ENCODE data around the gene ZHX3.
A peak's percentile ranks its signal among the peaks of the same experiment; 100 is the strongest.

ZHX3 gene

DNA sequence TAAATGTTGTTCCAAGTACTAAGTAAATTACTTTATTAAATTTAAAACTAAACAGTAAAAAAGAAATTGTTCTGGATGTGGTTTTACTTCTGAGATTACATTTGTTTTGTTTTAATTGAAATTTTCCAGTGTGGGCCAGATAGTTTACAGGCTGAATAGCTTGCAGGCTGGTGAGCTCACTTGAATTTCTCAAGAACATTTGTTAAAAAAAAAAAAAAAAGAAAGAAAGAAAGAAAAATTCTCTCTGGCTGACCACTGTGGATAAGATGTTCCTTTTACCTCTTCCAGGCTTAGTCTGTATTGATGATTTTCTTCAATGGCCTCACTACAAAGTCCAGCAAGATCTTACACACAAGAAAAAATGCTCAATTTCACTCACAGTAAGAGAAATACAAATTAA is 94.8 kb downstream of the ZHX3 start:
- ATAC-seq (no peak), DNase-seq (no peak)
- Mint-ChIP-seq H3K4me1 (peaks cover 9% of the 10 kb centered on the region), H3K27me3 (no peaks in the 10 kb centered on the region), H3K27ac (no peak overlapping the region), H3K4me3 (no peak overlapping the region), H3K9me3 (no peaks in the 10 kb centered on the region)

DNA sequence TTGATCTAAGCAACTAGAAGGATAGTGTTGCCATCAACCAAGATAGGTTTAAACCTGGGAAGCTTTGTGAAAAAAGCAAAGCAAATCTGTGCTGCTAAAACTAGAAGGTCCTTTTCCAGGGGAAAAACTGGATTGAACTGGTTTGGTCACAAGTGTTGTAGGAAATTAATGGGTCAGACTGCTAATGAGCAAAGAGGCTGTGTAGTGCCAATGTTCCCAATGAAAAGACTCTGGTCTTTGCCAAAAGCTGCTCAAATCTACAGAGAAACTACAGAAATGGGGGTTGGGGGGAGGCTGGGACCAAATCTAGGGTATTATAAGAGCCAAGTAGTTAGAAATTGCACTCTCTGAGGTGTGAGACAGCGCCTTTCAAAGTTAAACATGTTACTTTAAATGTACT is 95.2 kb downstream of the ZHX3 start:
- Mint-ChIP-seq H3K4me1 (peaks cover 9% of the 10 kb centered on the region), H3K4me3 (no peak overlapping the region), H3K27me3 (no peaks in the 10 kb centered on the region), H3K27ac (no peak overlapping the region), H3K9me3 (no peaks in the 10 kb centered on the region)
- ATAC-seq, result no peak
- DNase-seq, result no peak

DNA sequence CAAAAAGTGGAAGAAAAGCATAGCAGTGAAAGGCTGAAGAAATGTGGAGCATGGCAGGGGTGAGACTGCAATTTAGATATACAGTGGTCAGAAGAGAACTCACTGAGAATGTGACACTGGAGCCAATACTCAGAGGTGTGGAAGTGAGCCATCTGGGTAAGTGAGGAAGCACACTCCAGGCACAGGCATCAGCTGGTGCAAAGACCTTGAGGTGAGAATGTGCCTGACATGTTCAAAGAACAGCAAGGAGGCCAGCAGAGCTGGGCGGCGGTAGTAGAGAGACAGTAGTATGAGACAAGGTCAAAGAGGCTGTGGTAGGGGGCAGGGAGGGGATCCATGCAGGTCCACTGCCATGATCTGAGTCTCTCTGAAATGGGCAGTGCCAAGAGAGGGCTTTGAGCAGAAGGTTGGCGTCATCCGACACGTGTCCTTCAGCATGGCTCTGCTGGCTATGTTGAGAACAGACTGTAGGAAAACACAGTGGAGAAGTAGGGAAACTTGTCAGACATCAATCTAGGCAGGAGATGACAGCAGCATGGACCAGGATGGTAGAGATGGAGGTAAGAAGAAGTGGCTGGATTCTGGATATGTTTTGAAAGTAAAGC is 95.8 kb downstream of the ZHX3 start:
- H3K27me3 Mint-ChIP-seq, result no peaks in the 10 kb centered on the region
- H3K4me1 Mint-ChIP-seq, result peaks cover 9% of the 10 kb centered on the region
- no peak for ATAC-seq
- H3K4me3 Mint-ChIP-seq, result no peak overlapping the region
- DNase-seq, result no peak
- H3K9me3 Mint-ChIP-seq, result no peaks in the 10 kb centered on the region
- no peak overlapping the region for H3K27ac Mint-ChIP-seq

DNA sequence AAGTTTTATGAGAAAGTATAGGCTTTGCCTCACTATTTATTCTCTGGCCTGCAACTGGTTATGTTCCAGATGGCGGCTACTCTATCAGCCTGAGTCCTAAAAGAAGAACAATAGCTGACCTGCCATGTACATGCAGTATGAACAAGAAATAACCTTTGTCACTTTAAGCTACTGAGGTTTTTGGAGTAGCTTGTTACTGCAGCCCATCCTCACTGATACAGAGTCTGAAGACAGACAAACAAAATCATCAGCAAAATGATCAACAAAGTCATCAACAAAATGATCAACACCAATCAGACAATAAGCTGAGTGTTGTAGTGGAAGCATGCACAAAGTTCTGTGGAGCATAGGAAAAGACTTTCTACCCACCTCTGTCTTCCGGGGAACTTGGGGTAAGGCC is 97.7 kb downstream of the ZHX3 start:
- ATAC-seq (no peak), DNase-seq (no peak)
- Mint-ChIP-seq H3K4me3 (no peak overlapping the region), H3K27me3 (no peaks in the 10 kb centered on the region), H3K4me1 (peaks cover 9% of the 10 kb centered on the region), H3K27ac (no peak overlapping the region), H3K9me3 (no peaks in the 10 kb centered on the region)

DNA sequence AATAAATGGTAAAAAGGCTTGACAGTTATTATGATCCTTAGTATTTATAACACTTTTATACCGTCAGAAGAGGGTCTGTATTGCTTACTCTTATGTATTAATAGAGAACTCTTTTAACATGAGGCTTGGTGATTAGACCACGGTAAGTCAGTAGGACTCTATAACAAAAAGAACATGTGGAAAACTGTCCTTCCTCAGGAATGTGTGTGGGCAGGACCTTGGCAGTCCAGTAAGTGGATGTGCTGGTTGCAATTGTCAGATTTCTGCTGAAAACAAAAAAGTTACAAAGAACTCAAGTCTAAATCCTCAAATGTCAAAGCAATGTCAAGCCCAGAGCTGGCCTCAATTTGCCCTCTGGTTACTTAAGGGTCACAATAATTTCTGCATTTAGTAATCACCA is 99.1 kb downstream of the ZHX3 start:
- no peak for DNase-seq
- H3K4me3 Mint-ChIP-seq, result no peak overlapping the region
- no peaks in the 10 kb centered on the region for H3K27me3 Mint-ChIP-seq

DNA sequence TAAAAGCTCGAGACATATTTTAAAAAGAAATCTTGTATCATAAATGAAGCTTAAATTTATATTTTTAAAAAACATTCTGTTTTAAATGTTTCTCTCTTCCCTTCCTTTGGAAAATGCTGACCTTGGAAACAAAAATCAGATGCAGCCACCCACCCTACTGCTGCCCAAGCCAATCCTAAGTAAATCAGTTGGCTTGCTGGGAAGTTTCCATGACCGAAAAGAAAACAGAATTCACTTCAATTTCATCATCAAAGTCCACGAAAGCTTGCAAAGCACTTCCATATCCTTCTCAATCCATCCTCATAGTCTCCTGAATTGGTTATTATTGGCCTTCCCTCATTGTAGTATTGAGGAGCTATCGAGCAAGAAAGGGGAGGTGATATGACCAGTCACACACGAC is 100.1 kb downstream of the ZHX3 start:
- no peaks in the 10 kb centered on the region for H3K27me3 Mint-ChIP-seq
- DNase-seq, result no peak
- H3K27ac Mint-ChIP-seq, result no peak overlapping the region
- no peak for ATAC-seq
- no peaks in the 10 kb centered on the region for H3K9me3 Mint-ChIP-seq
- no peak overlapping the region for H3K4me3 Mint-ChIP-seq
- peaks cover 19% of the 10 kb centered on the region for H3K4me1 Mint-ChIP-seq

More for the DNA sequence above, 99.1 kb downstream of the ZHX3 start:
- Mint-ChIP-seq H3K27ac (no peak overlapping the region), H3K9me3 (no peaks in the 10 kb centered on the region), H3K4me1 (peaks cover 11% of the 10 kb centered on the region)
- no peak for ATAC-seq

DNA sequence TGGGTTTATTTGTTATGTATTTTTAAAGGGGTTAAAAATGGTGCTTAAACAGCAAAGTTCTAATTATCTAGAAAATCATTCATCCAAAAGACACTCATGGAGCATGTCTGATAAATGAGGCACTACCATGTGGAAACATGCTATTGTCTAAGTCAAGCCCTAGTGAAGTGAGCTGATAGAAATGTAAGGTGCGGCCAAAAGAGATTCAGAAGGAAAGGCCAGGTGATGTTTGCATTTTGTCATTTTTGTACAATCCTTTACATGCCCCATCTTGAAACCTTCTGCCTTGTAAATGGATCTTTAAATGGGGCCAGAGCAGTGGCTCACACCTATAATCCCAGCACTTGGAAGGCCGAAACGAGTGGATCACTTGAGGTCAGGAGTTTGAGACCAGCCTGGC is 102.9 kb downstream of the ZHX3 start:
- H3K4me1 Mint-ChIP-seq, result peaks cover 15% of the 10 kb centered on the region
- no peaks in the 10 kb centered on the region for H3K9me3 Mint-ChIP-seq
- no peak overlapping the region for H3K4me3 Mint-ChIP-seq
- no peak for ATAC-seq
- no peak for DNase-seq
- H3K27me3 Mint-ChIP-seq, result no peaks in the 10 kb centered on the region
- no peak overlapping the region for H3K27ac Mint-ChIP-seq

DNA sequence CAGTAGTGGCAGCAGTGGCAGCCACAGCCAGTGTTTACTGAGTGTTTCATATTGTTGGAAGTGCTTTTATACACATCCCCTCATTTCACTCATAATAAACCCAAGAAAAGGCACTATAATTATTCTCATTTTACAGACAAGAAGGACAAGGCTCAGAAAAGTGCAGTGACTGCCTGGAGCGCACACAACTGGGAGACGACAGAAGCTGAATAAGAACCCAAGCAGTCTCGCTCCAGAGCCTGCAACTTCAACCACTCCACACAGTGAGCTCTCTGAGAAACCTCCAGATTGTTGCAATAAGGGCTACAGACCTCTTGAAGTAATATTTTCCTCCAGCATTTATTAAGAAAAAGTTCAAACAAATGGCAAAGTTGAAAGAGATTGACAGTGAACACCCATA is 103.3 kb downstream of the ZHX3 start:
- no peak for ATAC-seq
- Mint-ChIP-seq H3K27ac (no peak overlapping the region), H3K27me3 (no peaks in the 10 kb centered on the region), H3K4me3 (no peak overlapping the region), H3K9me3 (no peaks in the 10 kb centered on the region), H3K4me1 (peaks cover 15% of the 10 kb centered on the region)
- no peak for DNase-seq

DNA sequence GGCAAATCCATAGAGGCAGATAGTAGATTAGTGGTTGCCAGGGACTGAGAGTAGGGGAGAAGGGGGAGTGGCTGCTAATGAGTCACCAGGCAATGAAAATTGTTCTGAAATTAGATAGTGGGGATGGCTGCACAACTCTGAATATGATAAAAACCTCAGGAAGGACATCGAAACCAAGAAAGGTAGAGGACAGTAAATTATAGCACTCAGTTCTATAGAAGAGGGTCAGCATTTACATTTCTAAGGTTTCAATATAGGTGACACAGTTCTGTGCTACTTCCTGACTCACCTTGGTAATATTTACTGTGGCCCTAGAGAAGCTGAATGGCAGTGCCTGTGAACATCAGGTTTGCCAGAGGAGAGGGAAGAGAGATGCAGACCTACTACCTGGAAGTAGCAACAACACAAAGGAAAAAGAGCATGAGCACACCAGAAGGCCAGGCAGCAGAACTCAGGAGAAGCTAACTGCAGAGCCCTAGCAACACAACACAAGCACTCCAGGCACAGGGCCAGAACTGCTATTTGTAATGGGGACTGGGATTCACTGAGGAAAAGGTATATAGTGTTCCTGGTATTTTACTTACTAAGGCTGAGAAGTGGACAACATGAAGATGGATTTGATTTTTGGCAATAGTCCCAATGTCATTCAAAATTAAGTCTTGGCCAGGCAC is 104.2 kb downstream of the ZHX3 start:
- no peak overlapping the region for H3K4me3 Mint-ChIP-seq
- H3K9me3 Mint-ChIP-seq, result no peaks in the 10 kb centered on the region
- H3K27ac Mint-ChIP-seq, result peak overlapping the region in 1 of 2 donors; percentile 10
- ATAC-seq (no peak), DNase-seq (no peak)
- H3K27me3 Mint-ChIP-seq, result no peaks in the 10 kb centered on the region
- peaks cover 15% of the 10 kb centered on the region for H3K4me1 Mint-ChIP-seq

DNA sequence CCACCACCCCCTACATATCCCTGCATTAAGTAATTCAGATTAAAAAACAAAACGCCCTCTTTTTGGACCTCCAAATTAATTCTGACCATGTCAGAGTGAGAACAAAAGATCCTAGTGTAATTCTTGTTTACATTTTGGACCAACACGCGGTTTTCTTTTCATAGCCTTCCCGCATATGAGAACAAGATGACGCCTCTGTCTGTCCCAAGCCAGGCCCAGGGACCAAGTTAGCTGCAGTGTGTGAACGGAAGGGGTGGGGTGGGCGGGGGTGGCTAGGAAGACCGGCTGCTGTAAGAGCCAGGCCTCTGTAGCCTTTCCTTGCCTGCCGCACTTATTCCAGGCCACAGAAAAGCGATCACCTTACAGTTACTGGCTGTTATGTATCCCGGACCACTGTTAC is 112.2 kb downstream of the ZHX3 start:
- Mint-ChIP-seq H3K9me3 (no peaks in the 10 kb centered on the region), H3K27ac (no peak overlapping the region)
- ATAC-seq, result no peak

DNA sequence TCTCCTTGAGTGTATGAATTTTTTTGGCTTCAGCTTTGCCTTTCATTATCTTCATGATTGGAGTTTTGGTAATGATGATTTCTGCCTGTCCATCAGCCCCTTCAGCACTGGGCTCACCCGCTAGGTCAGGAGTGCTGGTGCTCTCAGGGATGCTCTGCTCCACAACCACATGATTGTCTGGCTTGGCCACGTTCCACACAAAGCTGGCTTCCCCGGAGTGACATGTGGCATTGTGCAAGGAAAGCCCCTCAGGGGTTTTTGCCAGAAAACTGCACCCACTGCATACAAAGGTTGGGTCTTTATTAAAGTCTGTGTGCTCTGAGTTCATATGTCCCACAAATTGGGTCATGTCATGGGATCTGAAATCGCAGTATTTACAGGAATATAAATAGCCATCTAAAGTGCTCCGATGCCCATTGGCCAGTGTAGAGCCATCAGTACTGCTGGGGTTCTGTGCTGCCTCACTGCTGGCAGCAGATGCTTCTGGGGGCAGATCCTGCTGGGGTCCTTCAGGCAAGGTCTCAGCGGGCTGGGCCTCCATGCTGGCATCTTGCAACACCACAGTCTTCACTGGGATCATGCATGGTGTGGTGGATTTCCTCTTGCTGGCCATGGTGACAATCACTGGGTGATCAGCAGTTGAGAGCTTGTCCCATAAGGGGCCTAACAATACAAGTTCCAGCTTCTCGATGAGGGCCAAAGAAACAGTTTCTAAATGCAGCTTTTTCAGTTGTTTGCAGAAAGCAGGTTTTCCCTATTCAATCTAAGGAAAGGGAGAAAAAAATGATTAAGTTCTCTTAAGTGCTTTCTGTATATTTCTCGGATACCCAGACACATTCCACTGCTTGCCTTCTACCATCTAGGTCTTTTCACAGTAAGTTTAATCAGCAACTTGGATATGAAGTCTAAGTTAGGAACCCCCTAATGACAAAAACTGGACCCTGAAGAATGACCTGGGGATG is 112.9 kb downstream of the ZHX3 start:
- DNase-seq (no peak), ATAC-seq (no peak)
- Mint-ChIP-seq H3K9me3 (no peaks in the 10 kb centered on the region), H3K4me1 (peaks cover 7% of the 10 kb centered on the region), H3K27me3 (no peaks in the 10 kb centered on the region), H3K4me3 (no peak overlapping the region), H3K27ac (no peak overlapping the region)

More for the DNA sequence above, 112.2 kb downstream of the ZHX3 start:
- Mint-ChIP-seq H3K27me3 (no peaks in the 10 kb centered on the region), H3K4me1 (peaks cover 7% of the 10 kb centered on the region), H3K4me3 (no peak overlapping the region)
- DNase-seq, result no peak

DNA sequence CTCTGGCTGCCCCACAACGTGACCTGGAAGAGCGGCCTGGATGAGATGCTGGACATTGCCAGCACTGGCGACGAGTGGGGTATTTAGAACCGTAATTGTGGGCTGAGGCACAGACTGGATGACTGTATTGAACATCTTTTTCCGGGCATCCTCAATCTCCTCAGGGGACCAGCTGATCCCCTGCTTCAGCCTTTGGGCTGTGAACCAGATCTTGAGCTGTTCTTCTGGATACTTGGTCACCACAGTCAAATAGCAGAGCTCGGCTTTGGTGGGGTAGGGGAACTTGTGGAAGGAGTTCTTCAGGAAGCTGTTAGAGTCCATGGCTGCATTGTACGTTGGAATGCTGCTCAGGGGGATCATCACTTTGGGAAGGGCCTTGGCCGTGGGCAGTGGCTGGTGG is 113.9 kb downstream of the ZHX3 start:
- H3K9me3 Mint-ChIP-seq, result peaks cover 0 to 8% of the 10 kb centered on the region in 2 donors
- ATAC-seq (no peak), DNase-seq (no peak)
- H3K4me1 Mint-ChIP-seq, result peaks cover 7% of the 10 kb centered on the region
- no peak overlapping the region for H3K4me3 Mint-ChIP-seq
- H3K27ac Mint-ChIP-seq, result peak overlapping the region in 1 of 2 donors; percentile 55
- no peaks in the 10 kb centered on the region for H3K27me3 Mint-ChIP-seq

DNA sequence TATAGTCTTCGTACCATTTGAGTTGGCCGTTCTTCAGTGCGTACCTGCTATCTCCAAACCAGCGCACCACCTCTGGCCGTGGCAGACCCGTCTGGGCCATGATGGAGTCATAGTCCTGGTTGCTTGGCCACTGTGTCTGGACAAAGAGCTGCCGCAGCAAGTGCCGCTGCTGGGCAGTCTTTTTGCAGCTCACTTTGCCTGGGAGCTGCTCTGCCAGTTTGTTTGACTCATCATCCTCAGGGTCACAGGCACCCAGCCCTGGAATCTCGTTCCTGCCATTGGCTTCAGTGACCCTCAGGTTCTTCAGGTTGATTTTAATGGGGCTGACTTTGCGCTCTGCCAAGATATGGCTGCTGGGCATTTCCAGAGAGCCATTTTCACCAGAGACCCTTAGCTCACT is 115.1 kb downstream of the ZHX3 start:
- Mint-ChIP-seq H3K27ac (no peak overlapping the region), H3K27me3 (no peaks in the 10 kb centered on the region), H3K4me3 (no peak overlapping the region), H3K4me1 (peaks cover 4% of the 10 kb centered on the region), H3K9me3 (peaks cover 0 to 11% of the 10 kb centered on the region in 2 donors)
- no peak for DNase-seq
- no peak for ATAC-seq

DNA sequence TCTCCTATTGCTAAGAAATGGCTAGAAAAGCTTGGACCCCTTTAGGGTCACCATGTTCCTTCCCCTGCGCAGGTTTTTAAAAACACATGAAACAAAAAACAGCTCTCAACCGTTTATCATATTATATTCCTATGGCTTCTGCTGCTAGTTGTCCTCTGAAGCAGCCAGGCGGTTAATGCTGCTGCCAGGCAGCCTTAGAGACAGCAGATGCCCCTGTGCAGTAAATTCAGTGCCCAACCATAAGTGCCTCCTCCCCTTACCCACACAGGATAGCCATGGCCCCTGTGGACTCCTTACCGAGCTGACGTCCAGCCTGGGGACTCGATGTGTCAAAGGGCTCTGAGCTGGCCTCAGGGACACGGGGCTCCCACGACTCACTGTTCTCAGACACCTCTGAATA is 115.8 kb downstream of the ZHX3 start:
- ATAC-seq (no peak), DNase-seq (no peak)
- H3K9me3 Mint-ChIP-seq, result peaks cover 0 to 11% of the 10 kb centered on the region in 2 donors
- no peaks in the 10 kb centered on the region for H3K27me3 Mint-ChIP-seq
- H3K4me3 Mint-ChIP-seq, result no peak overlapping the region
- no peak overlapping the region for H3K27ac Mint-ChIP-seq
- peaks cover 2% of the 10 kb centered on the region for H3K4me1 Mint-ChIP-seq

DNA sequence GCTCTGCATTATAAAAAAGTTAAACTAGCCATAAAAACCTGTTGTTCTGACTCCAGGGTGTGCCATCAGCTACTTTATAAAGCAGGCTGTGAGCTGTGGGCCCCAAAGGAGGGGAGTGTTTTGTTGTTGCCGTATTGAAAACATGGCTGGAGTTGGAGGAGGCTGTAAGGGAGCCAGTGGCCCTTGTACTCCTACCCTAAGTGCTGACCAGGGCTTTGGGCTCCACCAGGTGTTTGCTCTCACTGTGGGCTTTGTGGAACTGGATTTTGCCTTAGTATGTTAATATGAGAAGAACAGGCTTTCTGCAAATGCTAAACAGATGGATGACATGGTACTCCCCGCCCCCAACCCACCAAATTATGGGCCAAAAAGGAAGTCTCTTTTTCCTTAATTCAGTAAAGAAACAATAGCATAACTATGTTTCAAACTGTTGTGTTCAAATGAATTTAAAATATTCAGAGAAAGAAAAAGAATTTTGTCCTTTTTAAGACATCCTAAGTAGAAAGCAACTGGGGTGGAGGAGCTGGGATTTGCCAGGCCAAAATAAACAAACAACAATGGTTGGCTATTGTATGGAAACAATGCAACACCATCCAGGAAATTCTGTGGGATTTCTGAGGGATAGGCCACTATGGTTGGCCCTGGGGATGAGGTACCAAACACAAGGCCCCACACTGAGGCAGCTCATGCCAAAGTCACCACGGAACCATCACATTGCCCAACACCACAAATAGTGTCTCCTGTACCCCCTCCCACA is 116.9 kb downstream of the ZHX3 start:
- H3K9me3 Mint-ChIP-seq, result peaks cover 0 to 11% of the 10 kb centered on the region in 2 donors
- no peak for ATAC-seq
- H3K27me3 Mint-ChIP-seq, result no peaks in the 10 kb centered on the region
- H3K4me3 Mint-ChIP-seq, result no peak overlapping the region
- H3K27ac Mint-ChIP-seq, result no peak overlapping the region
- H3K4me1 Mint-ChIP-seq, result peaks cover 13% of the 10 kb centered on the region
- DNase-seq, result no peak

Measured in stimulated activated naive CD8-positive, alpha-beta T cell treated with anti-CD3 and anti-CD28 coated beads, Interleukin-15, amount 100 ng/mL, for 72 hours (primary cell).